Measurements from ENCODE around the gene SPHK2.
"Not testable (repeated sequence)": the region's sequence is repeated elsewhere in the genome, so short reads cannot be mapped to it uniquely, and the experiment has no call there.

The SPHK2 gene

GRCh38 chr19:48637449-48637947, 18.2 kb downstream of the SPHK2 start:
- DNase-seq, result peak; percentile 96

- DNase-seq, result peak; percentile 93
These were observed 18.9 kb downstream of the SPHK2 start for GRCh38 chr19:48637948-48638830.

DNA sequence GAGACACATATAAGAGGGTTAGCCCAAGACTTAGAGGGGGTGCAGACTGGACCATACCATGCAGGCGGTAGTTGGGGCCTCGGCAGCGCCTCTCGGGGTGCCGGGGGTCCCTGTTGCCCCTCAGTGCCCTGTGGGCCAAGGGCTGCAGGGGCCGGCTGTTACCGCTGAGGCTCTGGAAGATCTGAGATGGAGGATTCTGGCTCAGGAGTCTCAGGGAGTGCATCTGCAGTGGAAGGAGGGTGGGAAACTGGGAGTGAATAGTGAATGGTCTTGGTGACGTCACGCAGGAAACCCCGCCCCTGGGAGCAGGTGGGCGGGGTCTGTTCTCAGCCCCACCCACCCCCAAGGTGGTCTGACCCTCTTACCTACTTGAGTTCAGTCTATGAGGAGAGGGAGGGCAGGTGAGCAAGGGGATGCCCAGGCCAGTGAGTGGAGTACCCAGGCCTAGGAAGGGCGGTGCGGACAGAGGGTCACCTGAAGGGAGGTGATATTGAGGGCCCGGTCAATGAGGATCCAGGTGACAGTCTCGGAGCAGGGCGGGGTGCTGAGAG, 19.6 kb downstream of the SPHK2 start:
- no peak for DNase-seq

DNA sequence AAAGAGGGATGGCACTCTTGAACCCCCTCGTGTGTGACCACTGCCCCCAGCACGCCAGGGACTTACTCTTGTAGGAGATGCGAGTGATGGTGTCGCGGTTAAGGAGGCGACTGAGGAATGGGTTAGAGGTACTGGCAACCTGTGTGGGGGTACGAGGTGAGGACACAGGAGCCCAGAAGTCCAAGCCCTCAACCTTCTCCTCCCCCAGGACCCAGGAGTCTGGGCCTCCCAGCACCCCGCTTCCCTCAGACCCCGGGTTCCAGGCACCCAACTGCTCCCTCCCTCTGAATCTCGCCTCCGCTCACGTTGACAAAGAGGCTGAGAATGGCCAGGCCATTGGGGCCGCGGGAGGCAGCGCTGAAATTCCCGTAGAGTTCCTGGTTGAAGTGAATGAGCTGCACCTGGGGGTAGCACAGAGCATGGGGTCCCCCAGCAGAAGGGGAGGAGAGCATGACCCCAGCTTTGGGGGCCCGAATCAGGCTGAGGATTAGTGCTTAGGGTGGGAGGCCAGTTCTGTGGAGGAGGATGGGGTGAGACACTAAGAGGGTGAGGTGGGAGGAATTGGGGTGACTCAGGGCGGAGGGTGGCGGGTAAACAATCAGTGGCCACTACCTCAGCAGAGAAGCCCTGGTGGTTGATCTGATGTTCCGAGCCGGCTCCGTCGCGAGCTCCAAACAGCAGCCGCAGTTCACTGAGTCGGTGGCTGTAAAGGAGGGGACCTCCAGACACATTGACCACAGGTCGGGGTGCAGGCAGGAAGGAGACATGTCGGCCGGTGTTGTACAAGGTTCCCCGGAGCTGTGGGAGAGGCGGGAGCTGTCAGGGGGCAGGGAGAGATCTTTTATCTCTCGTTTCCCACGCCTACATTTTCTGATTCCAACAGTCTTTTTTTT, 20.4 kb downstream of the SPHK2 start:
- no peak for DNase-seq

- no peak for DNase-seq
These were observed 22.5 kb downstream of the SPHK2 start for GRCh38 chr19:48641850-48642249.

- DNase-seq, result no peak
These were observed 23.6 kb downstream of the SPHK2 start for GRCh38 chr19:48642862-48643261.

- DNase-seq, result no peak
These were observed 25.0 kb downstream of the SPHK2 start for GRCh38 chr19:48644355-48644754.

DNA sequence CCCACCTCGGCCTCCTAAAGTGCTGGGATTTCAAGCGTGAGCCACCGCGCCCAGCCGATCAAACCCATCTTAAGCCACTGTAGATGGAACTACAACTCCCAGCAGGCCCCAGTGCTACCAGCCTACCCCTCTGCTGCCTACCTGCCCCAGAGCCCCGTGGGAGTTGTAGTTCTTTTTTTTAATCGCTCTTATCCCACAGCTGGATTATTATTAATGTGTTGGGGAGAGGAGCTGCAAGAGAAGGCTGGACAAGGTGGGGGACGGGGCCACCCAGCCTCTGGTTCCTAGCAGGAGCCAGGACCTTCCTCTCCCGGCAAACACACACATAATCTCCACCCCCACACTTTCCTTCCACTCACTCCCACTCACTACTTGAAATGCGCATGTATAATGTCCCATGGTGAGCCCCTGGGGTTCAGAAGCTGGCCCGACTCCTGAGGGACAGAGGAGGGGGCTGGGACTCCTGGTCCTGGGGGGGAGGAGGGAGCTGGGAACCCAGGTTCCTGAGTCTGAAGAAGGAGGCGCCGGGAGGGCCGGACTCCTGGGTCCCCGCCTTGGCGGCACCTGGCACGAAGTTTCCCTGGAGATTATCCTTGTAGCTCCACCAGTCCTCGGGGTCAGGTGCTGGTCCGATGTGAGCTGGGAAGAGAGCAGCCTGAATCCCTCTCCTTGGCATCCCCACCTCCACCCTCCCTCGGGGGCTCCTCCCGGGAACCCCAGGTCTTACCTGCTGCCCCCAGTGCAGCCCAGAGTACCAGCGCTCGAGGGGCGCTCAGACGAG, 25.7 kb downstream of the SPHK2 start:
- DNase-seq, result peak; percentile 58

DNA sequence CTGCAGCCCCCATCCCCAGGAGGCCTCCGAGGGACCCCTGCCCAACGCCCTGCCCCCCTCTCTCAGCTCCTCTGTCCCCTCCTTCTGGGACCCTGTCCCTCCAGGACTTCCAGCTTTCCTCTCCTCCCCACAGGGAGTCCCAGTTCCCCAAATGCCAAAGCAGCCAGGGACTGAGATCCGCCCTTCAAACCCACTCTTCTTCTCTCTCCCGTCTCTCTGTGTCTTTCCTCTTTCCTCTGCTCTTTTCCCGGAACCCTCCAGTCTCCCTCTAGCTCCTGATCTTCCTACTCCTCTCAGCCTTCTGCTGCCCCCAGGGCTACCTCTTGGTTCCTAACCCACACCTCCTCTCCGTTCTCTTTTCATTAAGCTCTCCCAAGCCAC, 26.3 kb downstream of the SPHK2 start:
- DNase-seq, result no peak

DNA sequence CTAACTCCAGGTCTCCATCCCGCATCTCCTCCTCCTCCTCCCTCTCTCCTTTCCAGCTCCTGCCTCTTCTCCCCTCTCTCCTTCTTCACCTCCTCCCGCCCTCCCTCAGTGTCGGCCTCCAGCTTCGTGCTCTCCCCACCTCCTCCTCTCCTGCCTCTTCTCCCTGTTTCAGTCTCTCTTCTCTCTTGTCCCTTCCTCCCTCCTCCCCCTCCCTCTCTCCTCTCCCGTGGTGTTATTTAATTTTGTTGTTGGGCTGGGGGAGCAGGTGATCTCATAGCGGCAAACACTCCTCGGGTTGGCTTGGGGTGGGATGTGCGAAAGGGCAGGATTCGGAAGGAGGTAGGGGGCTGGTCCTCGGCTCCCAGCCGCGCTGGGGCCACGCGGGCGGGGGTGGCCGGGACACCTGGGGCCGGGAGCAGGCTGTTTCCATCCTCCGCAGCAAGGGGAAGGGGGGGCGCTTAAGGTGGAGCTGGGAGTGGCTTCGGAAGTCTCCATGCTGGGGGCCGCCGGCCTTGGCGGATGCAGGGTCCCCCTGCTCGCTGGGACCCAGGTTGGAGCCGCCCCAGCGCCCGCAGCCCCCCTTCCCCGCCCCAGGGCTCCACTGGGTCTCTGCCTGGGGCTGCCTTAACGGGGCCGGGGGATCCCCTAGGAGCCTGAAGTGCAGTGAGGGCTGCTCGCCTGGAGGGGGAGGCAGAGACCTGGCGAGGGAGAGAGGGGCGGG, 26.9 kb downstream of the SPHK2 start, which contains the start of gene CA11:
Gene CA11, minus strand, starts transcription at position 187 of the 721 bp plus-strand sequence. CDS start 555 bp downstream, outside the sequence.
- peak; percentile 68 for DNase-seq

DNA sequence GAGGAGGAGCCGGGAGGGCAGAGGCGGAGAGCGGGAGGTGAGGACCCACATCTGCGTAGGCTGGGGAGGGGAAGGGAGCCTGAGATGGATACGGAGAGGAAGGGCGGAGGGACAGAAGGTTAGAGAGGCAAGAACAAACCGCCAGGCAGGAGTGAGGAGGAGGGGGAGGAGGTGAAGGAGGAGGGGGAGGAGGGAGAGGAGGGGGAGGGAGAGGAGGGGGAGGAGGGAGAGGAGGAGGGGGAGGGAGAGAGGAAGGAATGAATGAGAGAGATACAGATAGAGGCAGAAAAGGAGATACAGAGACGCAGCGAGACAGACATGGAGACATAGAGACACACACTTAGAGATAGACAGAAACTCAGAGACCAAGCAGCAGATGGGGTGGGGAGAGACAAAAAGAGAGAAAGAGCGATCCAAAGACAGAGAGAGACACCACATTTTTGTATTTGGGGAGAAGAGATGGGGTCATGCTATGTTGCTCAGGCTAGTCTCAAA, 27.5 kb downstream of the SPHK2 start:
- DNase-seq, result no peak

- DNase-seq, result no peak
These were observed 28.8 kb downstream of the SPHK2 start for GRCh38 chr19:48648134-48648533.

DNA sequence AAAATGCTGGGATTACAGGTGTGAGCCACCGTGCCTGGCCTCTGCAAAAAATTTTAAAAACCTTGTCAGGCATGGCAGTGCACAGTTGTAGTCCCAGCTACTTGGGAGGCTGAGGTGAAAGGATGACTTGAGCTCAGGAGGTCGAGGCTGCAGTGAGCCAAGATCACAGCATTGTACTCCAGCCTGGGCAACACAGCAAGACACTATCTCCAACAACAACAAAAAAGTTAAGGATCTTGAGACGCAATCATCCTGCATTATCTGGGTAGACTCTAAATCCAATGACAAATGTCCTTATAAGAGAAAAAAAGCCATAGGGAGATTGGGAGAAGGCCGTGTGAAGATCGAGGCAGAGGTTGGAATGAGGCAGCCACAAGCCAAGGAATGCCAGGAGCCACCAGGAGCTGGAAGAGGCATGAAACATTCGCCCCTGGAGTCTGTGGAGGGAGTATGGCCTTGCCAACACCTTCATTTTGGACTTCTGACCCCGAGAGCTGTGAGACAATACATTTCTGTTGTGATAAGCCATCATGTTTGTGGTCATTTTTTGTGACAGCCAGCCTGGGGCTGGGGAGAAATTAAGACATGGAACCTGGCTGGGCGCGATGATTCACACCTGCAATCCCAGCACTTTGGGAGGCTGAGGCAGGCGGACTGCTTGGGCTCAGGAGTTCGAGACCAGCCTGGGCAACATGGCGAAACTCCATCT, 31.8 kb downstream of the SPHK2 start:
- no peak for DNase-seq

- DNase-seq, result no peak
These were observed 32.4 kb downstream of the SPHK2 start for GRCh38 chr19:48651683-48652048.

- DNase-seq, result no peak
These were observed 35.2 kb downstream of the SPHK2 start for GRCh38 chr19:48654299-48655059.

- DNase-seq, result peak; percentile 91
These were observed 37.7 kb downstream of the SPHK2 start for GRCh38 chr19:48656840-48657474.

DNA sequence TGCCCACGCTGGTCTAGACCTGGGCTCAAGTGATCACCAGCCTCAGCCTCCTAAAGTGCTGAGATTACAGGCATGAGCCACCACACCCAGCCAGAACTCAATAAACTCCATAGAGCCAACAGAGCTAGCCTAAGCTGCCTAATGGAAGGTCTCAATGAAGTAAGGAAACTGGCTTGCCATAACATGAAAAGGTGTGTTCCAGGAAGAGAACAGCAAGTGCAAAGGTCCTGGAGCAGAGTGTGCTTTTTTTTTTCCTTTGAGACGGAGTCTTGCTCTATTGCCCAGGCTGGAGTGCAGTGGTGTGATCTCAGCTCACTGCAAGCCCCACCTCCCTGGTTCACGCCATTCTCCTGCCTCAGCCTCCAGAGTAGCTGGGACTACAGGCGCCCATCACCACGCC, 38.5 kb downstream of the SPHK2 start:
- not testable (repeated sequence) for DNase-seq

DNA sequence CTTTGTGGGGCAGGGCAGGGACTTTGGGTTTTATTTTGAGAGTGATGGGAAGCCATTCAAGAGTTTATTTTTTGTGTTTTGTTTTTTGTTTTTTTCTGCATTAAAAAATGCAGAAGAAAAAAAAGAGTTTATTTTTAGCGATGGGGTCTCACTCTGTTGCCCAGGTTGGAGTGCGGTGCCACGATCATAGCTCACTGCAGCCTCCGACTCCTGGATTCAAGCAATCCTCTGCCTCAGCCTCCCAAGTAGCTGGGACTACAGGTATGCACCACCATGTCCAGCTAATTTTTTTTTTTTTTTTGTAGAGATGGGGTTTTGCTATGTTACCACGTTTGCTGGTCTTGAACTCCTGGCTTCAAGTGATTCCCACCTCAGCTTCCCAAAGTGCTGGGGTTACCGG, 39.2 kb downstream of the SPHK2 start:
- DNase-seq, result no peak

DNA sequence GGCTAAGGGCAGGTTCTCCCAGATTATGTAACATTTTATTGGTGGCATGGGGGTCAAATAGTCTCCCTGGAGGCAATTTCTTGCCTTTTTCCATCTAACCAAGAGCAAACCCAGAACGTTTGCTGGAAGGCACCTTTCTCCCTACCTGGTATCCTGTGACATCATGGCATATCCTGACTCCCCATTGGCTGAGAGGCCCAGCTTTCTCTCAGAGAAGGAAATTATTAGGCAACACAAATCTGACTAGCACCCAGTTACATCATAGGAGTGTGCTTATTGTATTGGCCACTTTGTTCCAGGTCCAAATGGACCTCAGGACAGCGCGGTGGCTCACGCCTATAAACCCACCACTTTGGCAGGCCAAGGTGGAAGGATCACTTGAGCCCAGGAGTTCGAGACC, 40.5 kb downstream of the SPHK2 start:
- peak; percentile 18 for DNase-seq
